H9 (cell line): ENCODE measurements around the gene BICDL2. TPM values are rescaled to one million over a fixed set of nuclear protein-coding genes. Genes with fewer than 3 reads are reported as not detected.

Experiments used
- DNase-seq: peaks from one replicate; pipeline ENCODE4 v3.0.0-alpha.2; 2017
- H2AFZ ChIP-seq: one replicate; pipeline ENCODE4 v1.6.1; 2013; ENCODE audit warnings: mild to moderate bottlenecking, low read length, control low read depth, moderate library complexity
- H2AK5ac ChIP-seq: 2 replicates; pipeline ENCODE4 v1.6.1; 2013; ENCODE audit warnings: low read length, control low read depth, mixed read lengths; ENCODE audit not compliant: insufficient read length
- H2BK120ac ChIP-seq: one replicate; pipeline ENCODE4 v1.6.1; 2013; ENCODE audit warnings: low read depth, mild to moderate bottlenecking, low read length, control low read depth, inconsistent platforms; ENCODE audit not compliant: poor library complexity, severe bottlenecking
- H2BK12ac ChIP-seq: 2 replicates; pipeline ENCODE4 v1.6.1; 2013; ENCODE audit warnings: low read length, control low read depth, mixed read lengths, low read depth; ENCODE audit not compliant: insufficient read length
- H2BK15ac ChIP-seq: 2 replicates; pipeline ENCODE4 v1.6.1; 2013; ENCODE audit warnings: low read depth, low read length, control low read depth
- H2BK20ac ChIP-seq: one replicate; pipeline ENCODE4 v1.6.1; 2013; ENCODE audit warnings: low read depth, mild to moderate bottlenecking, low read length, control low read depth, inconsistent platforms; ENCODE audit not compliant: poor library complexity, severe bottlenecking
- H2BK5ac ChIP-seq: 2 replicates; pipeline ENCODE4 v1.6.1; 2013; ENCODE audit warnings: low read length, control low read depth, mixed read lengths; ENCODE audit not compliant: insufficient read length
- H3K14ac ChIP-seq: 2 replicates; pipeline ENCODE4 v1.6.1; 2013; ENCODE audit warnings: low read length, control low read depth; ENCODE audit not compliant: insufficient read depth
- H3K18ac ChIP-seq: 2 replicates; pipeline ENCODE4 v1.6.1; 2013; ENCODE audit warnings: low read depth, mild to moderate bottlenecking, mixed read lengths, low read length, control low read depth; ENCODE audit not compliant: insufficient read length
- H3K23ac ChIP-seq: 2 replicates; pipeline ENCODE4 v1.6.1; 2013; ENCODE audit warnings: low read length, control low read depth, mixed read lengths, low read depth; ENCODE audit not compliant: insufficient read length
- H3K23me2 ChIP-seq: 2 replicates; pipeline ENCODE4 v1.6.1; 2013; ENCODE audit warnings: low read depth, mild to moderate bottlenecking, mixed read lengths, low read length, control low read depth; ENCODE audit not compliant: insufficient read length, poor library complexity, severe bottlenecking
- H3K27ac ChIP-seq: 2 replicates; pipeline ENCODE4 v1.5.1; 2013; ENCODE audit warnings: low read length, control low read depth, mixed read lengths, low read depth; ENCODE audit not compliant: insufficient read length
- H3K27me3 ChIP-seq: 2 replicates; pipeline ENCODE4 v1.6.1; 2013; ENCODE audit warnings: low read length, control low read depth, inconsistent platforms; ENCODE audit not compliant: insufficient read depth
- H3K4ac ChIP-seq: 2 replicates; pipeline ENCODE4 v1.6.1; 2013; ENCODE audit warnings: low read depth, mild to moderate bottlenecking, control low read depth, inconsistent platforms, low read length, moderate library complexity
- H3K4me1 ChIP-seq: 2 replicates; pipeline ENCODE4 v1.6.1; 2013; ENCODE audit warnings: low read length, control low read depth, inconsistent platforms; ENCODE audit not compliant: insufficient read depth
- H3K4me2 ChIP-seq: 2 replicates; pipeline ENCODE4 v1.6.1; 2013; ENCODE audit warnings: low read length, control low read depth, mixed read lengths; ENCODE audit not compliant: insufficient read length, insufficient read depth
- H3K56ac ChIP-seq: 2 replicates; pipeline ENCODE4 v1.6.1; 2013; ENCODE audit warnings: low read depth, mild to moderate bottlenecking, mixed read lengths, low read length, control low read depth; ENCODE audit not compliant: insufficient read length
- H3K79me1 ChIP-seq: 2 replicates; pipeline ENCODE4 v1.6.1; 2013; ENCODE audit warnings: low read depth, mild to moderate bottlenecking, moderate library complexity, low read length, control low read depth, inconsistent platforms; ENCODE audit not compliant: insufficient read depth, poor library complexity, severe bottlenecking
- H3K79me2 ChIP-seq: 2 replicates; pipeline ENCODE4 v1.6.1; 2013; ENCODE audit warnings: low read length, control low read depth, inconsistent platforms; ENCODE audit not compliant: insufficient read depth
- H3K9ac ChIP-seq: 2 replicates; pipeline ENCODE4 v1.6.1; 2013; ENCODE audit warnings: low read length, control low read depth, mixed read lengths; ENCODE audit not compliant: insufficient read length; ENCODE audit errors: extremely low read depth
- H3K9me3 ChIP-seq: one replicate; pipeline ENCODE4 v1.6.1; 2013; ENCODE audit warnings: low read depth, low read length, inconsistent platforms; ENCODE audit not compliant: control insufficient read depth
- H3T11ph ChIP-seq: one replicate; pipeline ENCODE4 v1.6.1; 2013; ENCODE audit warnings: mild to moderate bottlenecking, low read length, control low read depth, inconsistent platforms
- H4K20me1 ChIP-seq: one replicate; pipeline ENCODE4 v1.6.1; 2013; ENCODE audit not compliant: control insufficient read depth, insufficient read length, insufficient read depth
- H4K5ac ChIP-seq: 2 replicates; pipeline ENCODE4 v1.6.1; 2013; ENCODE audit warnings: low read depth, mild to moderate bottlenecking, mixed read lengths, low read length, control low read depth; ENCODE audit not compliant: insufficient read length
- H4K8ac ChIP-seq: replicated peaks from 2 replicates; pipeline ENCODE4 v1.6.1; 2013; ENCODE audit warnings: low read length, control low read depth, mixed read lengths, low read depth; ENCODE audit not compliant: insufficient read length
- H4K91ac ChIP-seq: 2 replicates; pipeline ENCODE4 v1.6.1; 2013; ENCODE audit warnings: low read depth, mild to moderate bottlenecking, moderate library complexity, mixed read lengths, low read length, control low read depth; ENCODE audit not compliant: insufficient read length
- H3K27ac Mint-ChIP-seq, 3 experiments: 2 replicates in 2 of 3; 3 replicates in 1 of 3; pipeline ENCODE4 v1.8.0; 2020 to 2021; ENCODE audit warnings: mixed read lengths in 3 of 3, mild to moderate bottlenecking in 1 of 3, moderate library complexity in 1 of 3
- H3K27me3 Mint-ChIP-seq: 2 replicates; pipeline ENCODE4 v1.8.0; 2021; ENCODE audit warnings: low read depth, mild to moderate bottlenecking, moderate library complexity, mixed read lengths
- H3K36me3 Mint-ChIP-seq, 3 experiments: 2 replicates in 2 of 3; 3 replicates in 1 of 3; pipeline ENCODE4 v1.8.0; 2020 to 2021; ENCODE audit warnings: low read depth in 3 of 3, mixed read lengths in 3 of 3; ENCODE audit not compliant: insufficient read depth in 1 of 3
- H3K4me1 Mint-ChIP-seq, 2 experiments: 2 replicates each; pipeline ENCODE4 v1.8.0; 2020; ENCODE audit warnings: mixed read lengths in 2 of 2
- H3K4me3 Mint-ChIP-seq, 2 experiments: 2 replicates in 1 of 2; 3 replicates in 1 of 2; pipeline ENCODE4 v1.8.0; 2020 to 2021; ENCODE audit warnings: mild to moderate bottlenecking in 2 of 2, mixed read lengths in 2 of 2, moderate library complexity in 1 of 2
- H3K9me3 Mint-ChIP-seq, 2 experiments: 2 replicates in 1 of 2; 3 replicates in 1 of 2; pipeline ENCODE4 v1.8.0; 2020; ENCODE audit warnings: mild to moderate bottlenecking in 2 of 2, mixed read lengths in 2 of 2, moderate library complexity in 1 of 2
- WGBS: extraction: QIAGEN DNeasy Blood & Tissue Kit; methylation state at CpG from one replicate; pipeline ENCODE4 v1.1.7; 2013; ENCODE audit warnings: missing lambda C conversion rate, low lambda C conversion rate, mixed read lengths; ENCODE audit not compliant: insufficient read length; ENCODE audit errors: extremely low coverage; 5-methylcytosine and 5-hydroxymethylcytosine counted together
- total RNA-seq: library from RNA; stranded (reverse); gene quantifications from 2 replicates; pipeline ENCODE4 v1.2.1, GENCODE V29; 2021
- TF ChIP-seq, protein P1 (sequence below): fragments of 200-600 bp; sonication (generic); conservative IDR thresholded peaks from 3 replicates; pipeline ENCODE4 v1.8.0; 2021; ENCODE audit warnings: antibody characterized with exemption, mild to moderate bottlenecking

The BICDL2 gene
- total RNA-seq, 1 experiment from 2014 or later: 13.5 TPM

DNA sequence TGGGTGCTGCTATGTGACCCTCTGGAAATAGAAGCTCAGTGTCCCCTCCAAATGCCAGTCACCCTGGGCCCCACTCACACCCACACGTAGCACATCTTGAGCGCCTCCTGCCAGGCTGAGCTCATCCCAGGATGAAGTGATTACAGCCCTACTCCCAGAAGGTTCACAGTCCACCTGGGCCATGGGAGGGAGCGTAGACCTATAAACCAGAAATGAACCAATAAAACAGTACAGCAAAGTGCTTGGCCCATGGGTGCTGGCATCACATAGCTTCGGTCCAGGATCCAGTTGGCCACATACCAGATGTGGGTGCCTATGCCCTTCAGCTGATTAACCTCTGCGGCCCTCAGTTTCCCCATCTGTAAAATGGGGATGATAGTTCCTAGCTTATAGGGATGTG is 2.2 kb upstream of the BICDL2 start:
- H3K9me3 ChIP-seq: no peaks in the 10 kb centered on the region
- no peaks in the 10 kb centered on the region for H3K79me2 ChIP-seq
- no peak overlapping the region for H2BK20ac ChIP-seq
- no peak overlapping the region for H4K91ac ChIP-seq
- Mint-ChIP-seq H3K27me3 (peaks cover 44% of the 10 kb centered on the region), H3K36me3 (peaks cover 3 to 5% (median 3%) of the 10 kb centered on the region in 3 experiments; a peak in 3 of 7 replicates), H3K4me3 (no peak overlapping the region), H3K4me1 (peaks cover 19 to 20% of the 10 kb centered on the region in 2 experiments), H3K27ac (no peak overlapping the region), H3K9me3 (no peaks in the 10 kb centered on the region)
- no peaks in the 10 kb centered on the region; the same call in 1 of the 2 replicates for H3K4me1 ChIP-seq
- no peaks in the 10 kb centered on the region for H3K79me1 ChIP-seq
- DNase-seq: no peak
- no peak overlapping the region for H3K56ac ChIP-seq
- no peak overlapping the region for H4K8ac ChIP-seq
- no peak overlapping the region for H2AK5ac ChIP-seq
- WGBS: no CpG with 5 or more reads among the region's 5 CpGs
- no peak overlapping the region for H3K9ac ChIP-seq
- TF ChIP-seq, protein P1, sequence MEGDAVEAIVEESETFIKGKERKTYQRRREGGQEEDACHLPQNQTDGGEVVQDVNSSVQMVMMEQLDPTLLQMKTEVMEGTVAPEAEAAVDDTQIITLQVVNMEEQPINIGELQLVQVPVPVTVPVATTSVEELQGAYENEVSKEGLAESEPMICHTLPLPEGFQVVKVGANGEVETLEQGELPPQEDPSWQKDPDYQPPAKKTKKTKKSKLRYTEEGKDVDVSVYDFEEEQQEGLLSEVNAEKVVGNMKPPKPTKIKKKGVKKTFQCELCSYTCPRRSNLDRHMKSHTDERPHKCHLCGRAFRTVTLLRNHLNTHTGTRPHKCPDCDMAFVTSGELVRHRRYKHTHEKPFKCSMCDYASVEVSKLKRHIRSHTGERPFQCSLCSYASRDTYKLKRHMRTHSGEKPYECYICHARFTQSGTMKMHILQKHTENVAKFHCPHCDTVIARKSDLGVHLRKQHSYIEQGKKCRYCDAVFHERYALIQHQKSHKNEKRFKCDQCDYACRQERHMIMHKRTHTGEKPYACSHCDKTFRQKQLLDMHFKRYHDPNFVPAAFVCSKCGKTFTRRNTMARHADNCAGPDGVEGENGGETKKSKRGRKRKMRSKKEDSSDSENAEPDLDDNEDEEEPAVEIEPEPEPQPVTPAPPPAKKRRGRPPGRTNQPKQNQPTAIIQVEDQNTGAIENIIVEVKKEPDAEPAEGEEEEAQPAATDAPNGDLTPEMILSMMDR: no peak
- H3K18ac ChIP-seq: peak overlapping the region; percentile 5
- no peak overlapping the region for H3K4ac ChIP-seq
- no peak overlapping the region for H2BK15ac ChIP-seq
- H2BK120ac ChIP-seq: no peak overlapping the region
- H3T11ph ChIP-seq: no peak overlapping the region
- H2AFZ ChIP-seq: no peak overlapping the region
- no peak overlapping the region for H4K5ac ChIP-seq
- H3K14ac ChIP-seq: no peak overlapping the region
- H3K23me2 ChIP-seq: peaks cover 7% of the 10 kb centered on the region
- H2BK12ac ChIP-seq: no peak overlapping the region
- H3K23ac ChIP-seq: no peak overlapping the region
- no peak overlapping the region for H3K27ac ChIP-seq
- H3K27me3 ChIP-seq: no peaks in the 10 kb centered on the region
- no peak overlapping the region for H3K4me2 ChIP-seq
- no peaks in the 10 kb centered on the region for H4K20me1 ChIP-seq
- no peak overlapping the region for H2BK5ac ChIP-seq
